GM13976 (cell line): Measurements from ENCODE around the gene DCST1.

Experiments
- DNase-seq: peaks from one replicate; pipeline ENCODE4 v3.0.0; 2012; ENCODE audit warnings: low spot score
- CTCF ChIP-seq: IDR thresholded peaks from 2 replicates; pipeline ENCODE4 v1.5.1; 2012; ENCODE audit warnings: borderline replicate concordance, mild to moderate bottlenecking; ENCODE audit not compliant: insufficient read depth; ENCODE audit errors: extremely low read depth, missing control alignments, control extremely low read depth
- in situ Hi-C: fragments of 300-500 bp; cut with MboI; formaldehyde crosslinking; loops from one replicate; pipeline ENCODE4 v1.12.0; 2022; ENCODE audit warnings: low sequenced_read_pairs, mixed read lengths, inconsistent platforms; ENCODE audit not compliant: unreplicated experiment

DCST1 gene

GRCh38 chr1:155048449-155049334, 15.1 kb downstream of the DCST1 start:
- in situ Hi-C loops: no loop called here
- TF ChIP-seq CTCF: no peak

GRCh38 chr1:155049651-155050559, 16.3 kb downstream of the DCST1 start:
- in situ Hi-C loops: loop anchor here (25.0 kb wide), 1 partner anchor 488 kb away; the partner anchor contains the start of genes CHRNB2 and UBE2Q1
- DNase-seq: no peak
- TF ChIP-seq CTCF: no peak

More at GRCh38 chr1:155048449-155049334, 15.1 kb downstream of the DCST1 start:
- no peak for DNase-seq

GRCh38 chr1:155050560-155051341, 17.1 kb downstream of the DCST1 start, which contains the start of gene ADAM15:
Gene ADAM15 (plus strand): TSS chr1:155051316. CDS start chr1:155051387, 71 bp downstream.
- in situ Hi-C loops: loop anchor here (25.0 kb wide), 1 partner anchor 488 kb away; the partner anchor contains the start of genes CHRNB2 and UBE2Q1
- DNase-seq: peak; percentile 99
- TF ChIP-seq CTCF: peak; percentile 99

GRCh38 chr1:155051342-155051776, 17.7 kb downstream of the DCST1 start:
- in situ Hi-C loops: loop anchor here (25.0 kb wide), 1 partner anchor 489 kb away; the partner anchor contains the start of genes CHRNB2 and UBE2Q1
- no peak for TF ChIP-seq CTCF

GRCh38 chr1:155051777-155052398, 18.3 kb downstream of the DCST1 start:
- TF ChIP-seq CTCF: no peak
- peak; percentile 57 for DNase-seq
- in situ Hi-C loops: loop anchor here (25.0 kb wide), 1 partner anchor 490 kb away; the partner anchor contains the start of genes CHRNB2 and UBE2Q1

More at GRCh38 chr1:155051342-155051776, 17.7 kb downstream of the DCST1 start:
- no peak for DNase-seq
